SK-N-SH (cell line): Measurements from ENCODE around the gene TRAPPC12. TPM values are rescaled to one million over a fixed set of nuclear protein-coding genes. Genes with fewer than 3 reads are reported as not detected.

Source experiments
- CTCF ChIA-PET: fragments of 300-600, 350-600 bp; formaldehyde crosslinking; extraction: SDS; loops from one replicate; lab custom pipeline; 2021; lab: Yijun Ruan, JAX
- POLR2A ChIA-PET: fragments of 350-600 bp; sonication (Branson Sonifier 250); formaldehyde crosslinking; extraction: SDS; loops from one replicate; lab custom pipeline; 2020; ENCODE audit warnings: antibody characterized with exemption, inconsistent platforms; lab: Yijun Ruan, JAX
- DNase-seq: peaks from one replicate; pipeline ENCODE4 v3.0.0; 2012
- H2AFZ ChIP-seq: fragments of 200-600 bp; sonication (generic); 2 replicates; pipeline ENCODE4 v1.8.1; 2016; ENCODE audit warnings: antibody characterized with exemption, mild to moderate bottlenecking, low read depth
- H3F3A ChIP-seq: fragments of 200-600 bp; sonication (generic); replicated peaks from 2 replicates; pipeline ENCODE3; 2016; ENCODE audit warnings: antibody characterized with exemption, mild to moderate bottlenecking; ENCODE audit not compliant: insufficient read depth
- H3K27ac ChIP-seq, 2 experiments: fragments of 200-500 bp in 1 of 2; fragments of 200-600 bp in 1 of 2; sonication (Bioruptor generic) in 1 of 2; sonication (generic), shearing (Covaris generic) in 1 of 2; 2 replicates each; pipeline versions ENCODE4 v1.5.1 to v1.6.1; 2014 to 2016; ENCODE audit warnings: low read depth in 2 of 2, inconsistent platforms in 1 of 2, low read length in 1 of 2, mild to moderate bottlenecking in 1 of 2, mixed read lengths in 1 of 2
- H3K27me3 ChIP-seq: fragments of 200-600 bp; sonication (generic), shearing (Covaris generic); 2 replicates; pipeline ENCODE4 v1.6.1; 2016; ENCODE audit warnings: mixed run types; ENCODE audit not compliant: insufficient read depth
- H3K36me3 ChIP-seq, 2 experiments: fragments of 200-500 bp in 1 of 2; fragments of 200-600 bp in 1 of 2; sonication (Bioruptor generic) in 1 of 2; sonication (generic) in 1 of 2; replicated peaks in 1 of 2; 2 replicates each; pipeline versions ENCODE3 to v1.5.1; 2014 to 2016; ENCODE audit warnings: low read length in 1 of 2, mild to moderate bottlenecking in 1 of 2; ENCODE audit not compliant: insufficient read depth in 2 of 2, control insufficient read depth in 1 of 2
- H3K4me1 ChIP-seq, 2 experiments: fragments of 200-500 bp in 1 of 2; fragments of 200-600 bp in 1 of 2; sonication (Bioruptor generic) in 1 of 2; sonication (generic), shearing (Covaris generic) in 1 of 2; 2 replicates each; pipeline versions ENCODE4 v1.5.1 to v1.6.1; 2014 to 2016; ENCODE audit warnings: low read depth in 1 of 2, low read length in 1 of 2, mixed run types in 1 of 2; ENCODE audit not compliant: insufficient read depth in 2 of 2, control insufficient read depth in 1 of 2
- H3K4me2 ChIP-seq: fragments of 200-600 bp; sonication (generic), shearing (Covaris generic); 2 replicates; pipeline ENCODE4 v1.6.1; 2017; ENCODE audit warnings: mixed run types
- H3K4me3 ChIP-seq, 2 experiments: fragments of 200-500 bp in 1 of 2; fragments of 200-600 bp in 1 of 2; sonication (Bioruptor generic) in 1 of 2; sonication (generic), shearing (Covaris generic) in 1 of 2; 2 replicates each; pipeline versions ENCODE4 v1.5.1 to v1.8.1; 2014 to 2016; ENCODE audit warnings: low read depth in 2 of 2, inconsistent platforms in 1 of 2, low read length in 1 of 2, mild to moderate bottlenecking in 1 of 2, mixed read lengths in 1 of 2, moderate library complexity in 1 of 2
- H3K79me2 ChIP-seq: fragments of 200-600 bp; sonication (generic); 2 replicates; pipeline ENCODE4 v1.8.1; 2017; ENCODE audit warnings: mild to moderate bottlenecking; ENCODE audit not compliant: insufficient read depth
- H3K9ac ChIP-seq: fragments of 200-600 bp; sonication (generic); 2 replicates; pipeline ENCODE4 v1.6.1; 2017; ENCODE audit warnings: mixed run types
- H3K9me2 ChIP-seq: fragments of 200-600 bp; sonication (generic); 2 replicates; pipeline ENCODE4 v1.6.1; 2017; ENCODE audit warnings: mixed run types
- H3K9me3 ChIP-seq: fragments of 200-600 bp; sonication (generic); 2 replicates; pipeline ENCODE4 v1.6.1; 2017; ENCODE audit warnings: mixed run types, mild to moderate bottlenecking, moderate library complexity
- H4K20me1 ChIP-seq: fragments of 200-600 bp; sonication (generic); 2 replicates; pipeline ENCODE4 v1.6.1; 2017; ENCODE audit warnings: mild to moderate bottlenecking, mixed run types; ENCODE audit not compliant: insufficient read depth
- CHD2 ChIP-seq: fragments of 150-350 bp; IDR thresholded peaks from 2 replicates; pipeline ENCODE4 v1.6.1; 2018; ENCODE audit warnings: low read length; ENCODE audit not compliant: partially characterized antibody
- EP300 ChIP-seq, 2 experiments: IDR thresholded peaks; 2 replicates each; pipeline versions ENCODE4 v1.4.0 to v1.6.1; 2012; ENCODE audit warnings: borderline replicate concordance in 1 of 2, low read depth in 1 of 2, low read length in 1 of 2
- FOXJ3 ChIP-seq: sonication (generic); formaldehyde crosslinking; IDR thresholded peaks from 2 replicates; pipeline ENCODE4 v1.5.1; 2020; ENCODE audit warnings: mild to moderate bottlenecking, missing genetic modification reagents
- GATA2 ChIP-seq: sonication (generic); formaldehyde crosslinking; IDR thresholded peaks from 2 replicates; pipeline ENCODE4 v1.5.0; 2020; ENCODE audit warnings: mild to moderate bottlenecking, missing genetic modification reagents
- MEF2A ChIP-seq: IDR thresholded peaks from 2 replicates; pipeline ENCODE4 v1.4.0; 2012; ENCODE audit warnings: low read depth, borderline replicate concordance
- MXI1 ChIP-seq: IDR thresholded peaks from 2 replicates; pipeline ENCODE4 v1.6.1; 2012; ENCODE audit warnings: mild to moderate bottlenecking, low read depth, low read length, improper control_type of control experiment
- NFIC ChIP-seq: IDR thresholded peaks from 2 replicates; pipeline ENCODE4 v1.4.0; 2012; ENCODE audit warnings: borderline replicate concordance
- RAD21 ChIP-seq: IDR thresholded peaks from 2 replicates; pipeline ENCODE4 v1.6.1; 2012; ENCODE audit warnings: mild to moderate bottlenecking, low read length
- RCOR1 ChIP-seq: fragments of 150-350 bp; IDR thresholded peaks from 2 replicates; pipeline ENCODE4 v1.6.1; 2017; ENCODE audit warnings: antibody characterized with exemption, low read length
- RXRA ChIP-seq: IDR thresholded peaks from 2 replicates; pipeline ENCODE4 v1.4.0; 2012; ENCODE audit warnings: low read depth, mild to moderate bottlenecking, borderline replicate concordance
- SIN3A ChIP-seq: IDR thresholded peaks from 2 replicates; pipeline ENCODE4 v1.6.1; 2012; ENCODE audit warnings: low read depth, mild to moderate bottlenecking, low read length, moderate library complexity, borderline replicate concordance
- YY1 ChIP-seq: IDR thresholded peaks from 2 replicates; pipeline ENCODE4 v1.4.0; 2012; ENCODE audit warnings: low read depth, mild to moderate bottlenecking
- WGBS: methylation state at CpG from one replicate; pipeline ENCODE4 v1.1.6; 2017; ENCODE audit warnings: low lambda C conversion rate; 5-methylcytosine and 5-hydroxymethylcytosine counted together
- polyA plus RNA-seq, 3 experiments: library from polyadenylated mRNA; depleted of rRNA; stranded (reverse); fragments of >200 nt; gene quantifications; 2 replicates each; pipeline ENCODE4 v1.2.3, GENCODE V29; 2012
- TF ChIP-seq, protein P1 (sequence below): IDR thresholded peaks from 2 replicates; pipeline ENCODE4; 2012
- TF ChIP-seq, protein P2 (sequence below): IDR thresholded peaks from 2 replicates; pipeline ENCODE4 v1.4.0; 2012; ENCODE audit warnings: low read depth, borderline replicate concordance
- TF ChIP-seq, protein P3 (sequence below): fragments of 200-600 bp; sonication (generic); IDR thresholded peaks from 2 replicates; pipeline ENCODE4 v1.6.1; 2017; ENCODE audit warnings: antibody characterized with exemption, mild to moderate bottlenecking, moderate library complexity

The TRAPPC12 gene
- polyA plus RNA-seq, 1 of the 3 experiments (the other 2 are of a cell fraction) = 83.3 TPM

DNA sequence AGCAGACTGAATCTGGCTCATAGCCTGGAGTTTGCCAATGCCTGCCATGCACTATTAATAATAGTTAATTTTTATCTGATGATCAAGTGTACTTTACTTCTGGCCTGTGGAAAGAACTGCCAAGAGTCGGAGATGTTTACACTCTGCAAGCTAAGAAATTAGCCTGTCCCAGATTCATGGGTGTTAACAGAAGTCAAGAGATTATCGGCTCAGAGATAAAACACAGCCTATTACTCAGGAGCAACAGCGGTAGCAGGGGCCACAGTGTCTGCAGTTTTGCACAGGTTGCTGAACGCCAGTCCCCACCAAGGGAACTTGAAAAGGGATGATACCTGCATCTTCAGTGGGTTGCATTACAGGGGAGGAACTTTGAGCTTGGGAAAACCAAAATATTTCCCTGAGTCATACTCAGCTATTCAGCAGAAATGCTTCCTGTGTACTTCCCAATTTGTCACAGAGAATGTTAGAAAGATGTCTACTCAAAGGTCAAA is 144.1 kb downstream of the TRAPPC12 start:
- Histone ChIP-seq H3K4me2 (peak overlapping the region; percentile 31; the same call in 1 of the 2 replicates), H3K4me1 (peaks cover 27 to 44% of the 10 kb centered on the region in 2 experiments), H3K9ac (peak overlapping the region; percentile 2; the same call in 1 of the 2 replicates), H3K9me3 (no peaks in the 10 kb centered on the region), H4K20me1 (no peaks in the 10 kb centered on the region), H3F3A (peaks cover 9% of the 10 kb centered on the region), H3K27ac (peak overlapping the region; percentile 18 to 51; a peak in 3 of 4 replicates), H3K9me2 (no peaks in the 10 kb centered on the region), H3K27me3 (no peaks in the 10 kb centered on the region), H3K36me3 (no peaks in the 10 kb centered on the region), H2AFZ (peak overlapping the region; percentile 54; the same call in 1 of the 2 replicates), H3K79me2 (peaks cover 12% of the 10 kb centered on the region), H3K4me3 (no peak overlapping the region)
- TF ChIP-seq MXI1 (no peak), SIN3A (no peak), YY1 (no peak), RCOR1 (peak; percentile 61; the same call in 1 of the 2 replicates), NFIC (no peak), RXRA (no peak), CHD2 (peak; percentile 9), RAD21 (no peak), GATA2 (CRISPR knock-in tag) (no peak), EP300 (IDR thresholded peaks at IDR 0.05; ENCODE audit: borderline replicate concordance in 1 of 2, low read depth in 1 of 2, low read length in 1 of 2) (no peak), MEF2A (no peak)
- TF ChIP-seq, protein P1, sequence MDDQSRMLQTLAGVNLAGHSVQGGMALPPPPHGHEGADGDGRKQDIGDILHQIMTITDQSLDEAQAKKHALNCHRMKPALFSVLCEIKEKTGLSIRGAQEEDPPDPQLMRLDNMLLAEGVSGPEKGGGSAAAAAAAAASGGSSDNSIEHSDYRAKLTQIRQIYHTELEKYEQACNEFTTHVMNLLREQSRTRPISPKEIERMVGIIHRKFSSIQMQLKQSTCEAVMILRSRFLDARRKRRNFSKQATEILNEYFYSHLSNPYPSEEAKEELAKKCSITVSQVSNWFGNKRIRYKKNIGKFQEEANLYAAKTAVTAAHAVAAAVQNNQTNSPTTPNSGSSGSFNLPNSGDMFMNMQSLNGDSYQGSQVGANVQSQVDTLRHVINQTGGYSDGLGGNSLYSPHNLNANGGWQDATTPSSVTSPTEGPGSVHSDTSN = no peak
- TF ChIP-seq, protein P2, sequence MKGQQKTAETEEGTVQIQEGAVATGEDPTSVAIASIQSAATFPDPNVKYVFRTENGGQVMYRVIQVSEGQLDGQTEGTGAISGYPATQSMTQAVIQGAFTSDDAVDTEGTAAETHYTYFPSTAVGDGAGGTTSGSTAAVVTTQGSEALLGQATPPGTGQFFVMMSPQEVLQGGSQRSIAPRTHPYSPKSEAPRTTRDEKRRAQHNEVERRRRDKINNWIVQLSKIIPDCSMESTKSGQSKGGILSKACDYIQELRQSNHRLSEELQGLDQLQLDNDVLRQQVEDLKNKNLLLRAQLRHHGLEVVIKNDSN = no peak
- TF ChIP-seq, protein P3, sequence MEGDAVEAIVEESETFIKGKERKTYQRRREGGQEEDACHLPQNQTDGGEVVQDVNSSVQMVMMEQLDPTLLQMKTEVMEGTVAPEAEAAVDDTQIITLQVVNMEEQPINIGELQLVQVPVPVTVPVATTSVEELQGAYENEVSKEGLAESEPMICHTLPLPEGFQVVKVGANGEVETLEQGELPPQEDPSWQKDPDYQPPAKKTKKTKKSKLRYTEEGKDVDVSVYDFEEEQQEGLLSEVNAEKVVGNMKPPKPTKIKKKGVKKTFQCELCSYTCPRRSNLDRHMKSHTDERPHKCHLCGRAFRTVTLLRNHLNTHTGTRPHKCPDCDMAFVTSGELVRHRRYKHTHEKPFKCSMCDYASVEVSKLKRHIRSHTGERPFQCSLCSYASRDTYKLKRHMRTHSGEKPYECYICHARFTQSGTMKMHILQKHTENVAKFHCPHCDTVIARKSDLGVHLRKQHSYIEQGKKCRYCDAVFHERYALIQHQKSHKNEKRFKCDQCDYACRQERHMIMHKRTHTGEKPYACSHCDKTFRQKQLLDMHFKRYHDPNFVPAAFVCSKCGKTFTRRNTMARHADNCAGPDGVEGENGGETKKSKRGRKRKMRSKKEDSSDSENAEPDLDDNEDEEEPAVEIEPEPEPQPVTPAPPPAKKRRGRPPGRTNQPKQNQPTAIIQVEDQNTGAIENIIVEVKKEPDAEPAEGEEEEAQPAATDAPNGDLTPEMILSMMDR = no peak
- DNase-seq = peak; percentile 31
- ChIA-PET CTCF (interaction anchor here (1.4 to 2.6 kb wide), 2 partner anchors 62 to 99 kb away, joined by 6 to 9 read pairs; no protein-coding TSS in a partner anchor), POLR2A (interaction anchor here (0.7 kb wide), 1 partner anchor 35 kb away, joined by 3 read pairs; the partner anchor contains the start of gene RNASEH1)
- WGBS = 29% methylated on average over 4 of the region's 4 CpGs

DNA sequence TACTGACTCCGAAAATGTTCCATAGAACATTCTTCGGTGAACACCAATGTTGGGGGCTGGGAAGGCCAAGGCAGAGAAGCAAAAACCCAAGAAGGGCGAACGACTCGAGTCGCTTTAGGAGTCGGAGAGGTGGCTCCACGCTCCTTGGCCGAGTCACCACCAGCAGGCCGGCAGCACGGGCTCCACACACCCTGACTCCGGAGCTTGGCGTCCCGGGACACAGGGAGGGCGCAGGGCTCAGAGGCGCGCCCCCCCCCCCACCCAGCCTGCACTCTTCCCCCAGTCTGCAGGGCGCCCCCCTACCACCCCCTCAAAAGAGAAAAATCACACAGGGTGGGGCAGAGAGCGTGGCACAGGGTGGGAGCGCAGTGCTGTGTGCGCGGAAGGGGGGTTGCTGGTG is 147.4 kb downstream of the TRAPPC12 start:
- no peak overlapping the region for H3K4me2 ChIP-seq
- ChIA-PET POLR2A (no interaction called here), CTCF (no interaction called here)
- no peak for TF ChIP-seq FOXJ3 (CRISPR knock-in tag)
- peaks cover 22 to 30% of the 10 kb centered on the region in 2 experiments for H3K4me1 ChIP-seq
- no peaks in the 10 kb centered on the region for H4K20me1 ChIP-seq
- peaks cover 9% of the 10 kb centered on the region for H3F3A ChIP-seq
- peak; percentile 44 for DNase-seq
- H3K79me2 ChIP-seq = no peaks in the 10 kb centered on the region
- H3K36me3 ChIP-seq = no peaks in the 10 kb centered on the region
- H3K9me2 ChIP-seq = no peaks in the 10 kb centered on the region
- H3K27ac ChIP-seq = no peak overlapping the region
- H3K9me3 ChIP-seq = no peaks in the 10 kb centered on the region
- WGBS = 92% methylated on average over 21 of the region's 22 CpGs
- no peak overlapping the region for H2AFZ ChIP-seq
- no peaks in the 10 kb centered on the region for H3K27me3 ChIP-seq
- no peak overlapping the region for H3K9ac ChIP-seq
- H3K4me3 ChIP-seq = no peak overlapping the region
